Stomach (tissue), 4 donors: Measurements from ENCODE around the gene TENM3.

Experiments
- EP300 ChIP-seq: sonication (generic); formaldehyde crosslinking; IDR thresholded peaks from one replicate; pipeline ENCODE4 v1.6.1; 2017; ENCODE audit warnings: antibody characterized with exemption
- POLR2A ChIP-seq, 4 donors: fragments of 450-650 bp; IDR thresholded peaks; one replicate each; pipeline ENCODE4 v1.6.1; 2016; ENCODE audit warnings: antibody characterized with exemption in 4 of 4, control low read depth in 2 of 4, mild to moderate bottlenecking in 1 of 4, moderate library complexity in 1 of 4
- TF ChIP-seq, protein P1 (sequence below), 7 experiments: fragments of 450-650 bp in 4 of 7; fragments of 200-600 bp in 3 of 7; sonication (generic) in 3 of 7; IDR thresholded peaks; one replicate each; pipeline ENCODE4 v1.5.1; 2016 to 2019; ENCODE audit warnings: antibody characterized with exemption in 7 of 7, control low read depth in 2 of 7, mild to moderate bottlenecking in 1 of 7

DNA sequence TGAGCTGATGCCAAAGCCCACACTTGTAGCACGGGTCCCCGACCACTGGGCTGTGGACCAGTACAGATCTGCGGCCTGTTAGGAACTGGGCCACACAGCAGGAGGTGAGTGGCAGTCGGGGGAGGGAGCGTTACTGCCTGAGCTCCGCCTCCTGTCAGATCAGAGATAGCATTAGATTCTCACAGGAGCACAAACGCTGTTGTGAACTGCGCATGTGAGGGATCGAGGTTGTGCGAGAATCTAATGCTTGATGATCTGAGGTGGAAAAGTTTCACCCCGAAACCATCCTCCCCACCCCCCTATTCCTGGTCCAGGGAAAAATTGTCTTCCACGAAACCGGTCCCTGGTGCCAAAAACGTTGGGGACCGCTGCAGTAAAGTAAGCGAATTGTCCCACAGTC lies 382.0 kb downstream of the TENM3 start:
- TF ChIP-seq, protein P1, sequence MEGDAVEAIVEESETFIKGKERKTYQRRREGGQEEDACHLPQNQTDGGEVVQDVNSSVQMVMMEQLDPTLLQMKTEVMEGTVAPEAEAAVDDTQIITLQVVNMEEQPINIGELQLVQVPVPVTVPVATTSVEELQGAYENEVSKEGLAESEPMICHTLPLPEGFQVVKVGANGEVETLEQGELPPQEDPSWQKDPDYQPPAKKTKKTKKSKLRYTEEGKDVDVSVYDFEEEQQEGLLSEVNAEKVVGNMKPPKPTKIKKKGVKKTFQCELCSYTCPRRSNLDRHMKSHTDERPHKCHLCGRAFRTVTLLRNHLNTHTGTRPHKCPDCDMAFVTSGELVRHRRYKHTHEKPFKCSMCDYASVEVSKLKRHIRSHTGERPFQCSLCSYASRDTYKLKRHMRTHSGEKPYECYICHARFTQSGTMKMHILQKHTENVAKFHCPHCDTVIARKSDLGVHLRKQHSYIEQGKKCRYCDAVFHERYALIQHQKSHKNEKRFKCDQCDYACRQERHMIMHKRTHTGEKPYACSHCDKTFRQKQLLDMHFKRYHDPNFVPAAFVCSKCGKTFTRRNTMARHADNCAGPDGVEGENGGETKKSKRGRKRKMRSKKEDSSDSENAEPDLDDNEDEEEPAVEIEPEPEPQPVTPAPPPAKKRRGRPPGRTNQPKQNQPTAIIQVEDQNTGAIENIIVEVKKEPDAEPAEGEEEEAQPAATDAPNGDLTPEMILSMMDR (IDR thresholded peaks at IDR 0.05) = no peak
- TF ChIP-seq EP300 (no peak), POLR2A (IDR thresholded peaks at IDR 0.05) (no peak)
